ENCODE measurements around the gene RHOJ.
"Not testable (repeated sequence)": the region's sequence is repeated elsewhere in the genome, so short reads cannot be mapped to it uniquely, and the experiment has no call there.

Gene RHOJ

DNA sequence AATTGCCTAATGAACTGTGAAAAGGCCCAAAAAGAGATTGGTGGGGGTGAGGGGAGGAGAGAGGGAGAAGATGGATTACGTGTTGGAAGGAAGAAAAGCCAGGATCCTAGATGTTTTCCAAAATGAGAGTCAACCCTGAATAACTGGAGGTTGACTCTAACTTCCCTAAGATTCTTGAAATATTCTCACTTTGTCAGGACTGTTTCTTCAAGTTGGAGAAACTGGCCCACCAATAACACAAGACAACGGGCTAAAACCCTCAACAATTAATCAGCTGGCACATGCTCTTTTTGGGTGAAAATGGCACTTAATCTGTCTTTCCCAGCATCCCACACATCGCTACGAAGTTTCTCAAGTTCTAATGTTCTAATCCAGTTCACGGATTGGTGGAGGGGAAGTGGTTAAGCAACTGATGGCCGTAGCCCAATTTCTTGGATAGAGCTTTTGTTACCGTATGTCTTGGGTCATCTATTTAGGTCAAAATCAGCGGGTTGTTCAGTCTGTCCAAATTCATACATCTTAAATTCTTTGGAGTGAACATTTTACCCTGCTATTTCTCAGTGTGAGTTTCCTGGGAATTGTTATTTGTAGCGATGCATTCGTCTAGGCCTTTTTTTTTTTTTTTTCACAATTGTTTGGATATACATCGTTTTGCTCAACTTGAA, 65.5 kb downstream of the RHOJ start:
- Histone ChIP-seq H3K9me3 (ENCODE audit: low read length) (no peaks in the 10 kb centered on the region), H3K27me3 (ENCODE audit: control insufficient read depth in 1 of 2, insufficient read depth in 2 of 2, low read length in 2 of 2) (no peaks in the 10 kb centered on the region), H3K4me3 (ENCODE audit: low read depth in 1 of 2, low read length in 2 of 2) (no peak overlapping the region), H3K4me1 (ENCODE audit: insufficient read depth, low read length) (no peaks in the 10 kb centered on the region), H3K36me3 (ENCODE audit: insufficient read depth, low read length) (no peaks in the 10 kb centered on the region), H3K9ac (ENCODE audit: low read length) (no peak overlapping the region), H3K27ac (ENCODE audit: low read depth, low read length) (no peak overlapping the region)

DNA sequence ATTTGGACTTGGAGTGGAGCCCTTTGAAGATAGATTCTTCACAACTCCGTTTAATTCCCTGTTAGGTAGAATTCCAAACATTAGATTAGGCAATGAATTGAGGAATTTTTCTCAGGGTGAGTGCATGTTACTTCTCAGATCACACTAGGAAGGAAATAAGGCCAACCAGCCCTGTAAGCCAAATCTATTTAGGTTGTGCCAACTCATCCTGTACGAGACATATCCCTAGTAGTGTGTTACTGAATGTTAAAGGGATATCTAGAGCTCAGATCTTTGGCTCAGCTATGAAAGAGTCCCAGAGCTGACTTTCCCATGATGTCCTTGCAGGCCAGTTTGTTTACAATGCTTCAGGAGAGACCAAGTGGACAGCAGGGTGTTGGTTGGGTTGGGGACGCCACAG, 68.9 kb downstream of the RHOJ start:
- peaks cover 3% of the 10 kb centered on the region for H3K4me1 ChIP-seq (ENCODE audit: insufficient read depth, low read length)
- no peaks in the 10 kb centered on the region for H3K36me3 ChIP-seq (ENCODE audit: insufficient read depth, low read length)
- no peaks in the 10 kb centered on the region for H3K27me3 ChIP-seq (ENCODE audit: control insufficient read depth in 1 of 2, insufficient read depth in 2 of 2, low read length in 2 of 2)
- H3K27ac ChIP-seq (ENCODE audit: low read depth, low read length), result no peak overlapping the region
- no peak overlapping the region for H3K4me3 ChIP-seq (ENCODE audit: low read depth in 1 of 2, low read length in 2 of 2)
- no peaks in the 10 kb centered on the region for H3K9me3 ChIP-seq (ENCODE audit: low read length)
- no peak overlapping the region for H3K9ac ChIP-seq (ENCODE audit: low read length)

DNA sequence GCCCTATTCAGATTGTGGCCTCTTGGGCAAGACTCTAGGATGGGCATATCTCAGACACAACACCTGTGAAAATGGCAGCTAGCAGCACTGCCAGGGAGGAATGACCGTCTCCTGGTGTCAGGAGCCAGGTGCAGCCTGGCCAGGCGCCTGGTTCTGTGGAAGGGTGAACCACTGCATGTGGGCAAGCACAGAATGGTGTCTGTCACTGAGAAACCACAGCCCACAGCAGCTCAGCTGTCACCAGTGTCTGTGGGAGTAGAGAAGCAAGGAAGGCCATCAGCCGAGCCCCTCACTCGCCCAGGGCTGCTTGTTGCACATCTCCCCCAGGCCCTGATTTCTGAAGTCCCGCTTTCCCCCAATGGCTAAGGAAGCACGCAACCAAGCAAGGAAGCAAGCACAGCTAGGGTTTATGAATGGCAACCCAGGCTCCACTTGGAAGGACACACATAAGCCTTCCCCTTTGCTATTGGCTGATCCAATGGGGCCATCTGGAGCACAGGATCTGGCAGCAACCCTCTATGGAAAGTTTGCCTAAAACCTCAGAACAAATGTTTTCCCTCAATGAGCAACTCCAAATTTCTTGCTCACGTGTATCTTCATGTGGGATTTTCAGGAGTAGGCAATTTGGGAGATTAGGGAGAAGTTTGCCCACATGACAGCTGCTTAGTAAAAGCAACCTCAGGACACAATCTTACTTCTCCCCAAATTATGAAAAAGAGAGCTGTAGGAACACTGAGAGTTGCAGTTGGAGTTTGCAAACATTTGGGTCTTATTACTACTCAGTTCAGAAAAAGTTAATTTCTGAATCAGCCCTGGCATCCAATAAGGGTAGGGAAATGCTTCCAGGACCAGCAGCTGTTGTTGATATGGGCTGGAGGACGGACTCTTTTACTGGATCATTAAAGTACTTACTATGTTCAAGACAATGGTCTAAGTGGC, 69.7 kb downstream of the RHOJ start:
- no peaks in the 10 kb centered on the region for H3K9me3 ChIP-seq (ENCODE audit: low read length)
- no peak overlapping the region for H3K27ac ChIP-seq (ENCODE audit: low read depth, low read length)
- H3K36me3 ChIP-seq (ENCODE audit: insufficient read depth, low read length), result no peaks in the 10 kb centered on the region
- H3K27me3 ChIP-seq (ENCODE audit: control insufficient read depth in 1 of 2, insufficient read depth in 2 of 2, low read length in 2 of 2), result no peaks in the 10 kb centered on the region
- H3K4me1 ChIP-seq (ENCODE audit: insufficient read depth, low read length), result peaks cover 3% of the 10 kb centered on the region
- H3K4me3 ChIP-seq (ENCODE audit: low read depth in 1 of 2, low read length in 2 of 2), result no peak overlapping the region
- H3K9ac ChIP-seq (ENCODE audit: low read length), result no peak overlapping the region

DNA sequence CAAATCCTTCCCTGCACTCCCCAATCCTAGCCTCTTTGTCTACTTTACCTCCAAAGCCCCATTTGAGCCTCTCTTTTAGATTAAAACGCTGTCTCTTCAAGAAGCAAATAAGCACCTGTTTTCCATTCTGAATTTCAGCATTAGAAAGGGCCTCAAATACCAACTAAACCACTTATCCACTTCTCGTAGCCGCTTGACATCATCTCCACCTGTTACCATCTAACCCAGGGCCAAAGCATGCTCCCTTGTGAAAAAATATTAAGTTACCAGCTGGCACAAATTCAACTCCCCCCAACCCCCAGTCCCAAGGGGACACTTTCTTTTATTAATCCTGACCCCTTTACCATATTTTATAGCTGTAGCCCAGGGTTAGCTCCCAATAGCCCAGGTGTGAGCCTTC, 71.4 kb downstream of the RHOJ start:
- H3K4me3 ChIP-seq (ENCODE audit: low read depth in 1 of 2, low read length in 2 of 2), result no peak overlapping the region
- H3K9me3 ChIP-seq (ENCODE audit: low read length), result no peaks in the 10 kb centered on the region
- no peak overlapping the region for H3K9ac ChIP-seq (ENCODE audit: low read length)
- no peaks in the 10 kb centered on the region for H3K27me3 ChIP-seq (ENCODE audit: control insufficient read depth in 1 of 2, insufficient read depth in 2 of 2, low read length in 2 of 2)
- H3K27ac ChIP-seq (ENCODE audit: low read depth, low read length), result no peak overlapping the region
- peaks cover 3% of the 10 kb centered on the region for H3K4me1 ChIP-seq (ENCODE audit: insufficient read depth, low read length)
- no peaks in the 10 kb centered on the region for H3K36me3 ChIP-seq (ENCODE audit: insufficient read depth, low read length)

DNA sequence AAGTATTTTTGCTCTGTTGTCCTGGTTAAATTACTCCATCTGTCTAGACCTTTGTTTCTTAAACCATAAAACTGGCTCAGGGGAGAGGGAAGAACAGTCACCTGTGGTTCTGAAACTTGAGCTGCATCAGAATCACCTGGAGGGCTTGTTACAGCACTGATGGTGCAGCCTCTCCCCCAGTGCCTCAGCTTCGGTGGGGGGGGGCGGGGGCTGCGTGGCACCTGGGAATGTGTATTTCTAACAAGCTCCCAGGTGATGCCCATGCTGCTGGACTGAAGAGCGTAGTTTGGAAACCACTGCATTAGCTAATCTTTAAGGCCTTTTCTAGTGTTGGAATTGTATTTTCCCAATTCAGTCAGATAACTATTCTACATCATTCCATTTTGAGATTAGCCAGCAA, 71.8 kb downstream of the RHOJ start:
- Histone ChIP-seq H3K9ac (ENCODE audit: low read length) (no peak overlapping the region), H3K9me3 (ENCODE audit: low read length) (no peaks in the 10 kb centered on the region), H3K36me3 (ENCODE audit: insufficient read depth, low read length) (no peaks in the 10 kb centered on the region), H3K27me3 (ENCODE audit: control insufficient read depth in 1 of 2, insufficient read depth in 2 of 2, low read length in 2 of 2) (no peaks in the 10 kb centered on the region), H3K27ac (ENCODE audit: low read depth, low read length) (no peak overlapping the region), H3K4me3 (ENCODE audit: low read depth in 1 of 2, low read length in 2 of 2) (no peak overlapping the region), H3K4me1 (ENCODE audit: insufficient read depth, low read length) (peaks cover 3% of the 10 kb centered on the region)

DNA sequence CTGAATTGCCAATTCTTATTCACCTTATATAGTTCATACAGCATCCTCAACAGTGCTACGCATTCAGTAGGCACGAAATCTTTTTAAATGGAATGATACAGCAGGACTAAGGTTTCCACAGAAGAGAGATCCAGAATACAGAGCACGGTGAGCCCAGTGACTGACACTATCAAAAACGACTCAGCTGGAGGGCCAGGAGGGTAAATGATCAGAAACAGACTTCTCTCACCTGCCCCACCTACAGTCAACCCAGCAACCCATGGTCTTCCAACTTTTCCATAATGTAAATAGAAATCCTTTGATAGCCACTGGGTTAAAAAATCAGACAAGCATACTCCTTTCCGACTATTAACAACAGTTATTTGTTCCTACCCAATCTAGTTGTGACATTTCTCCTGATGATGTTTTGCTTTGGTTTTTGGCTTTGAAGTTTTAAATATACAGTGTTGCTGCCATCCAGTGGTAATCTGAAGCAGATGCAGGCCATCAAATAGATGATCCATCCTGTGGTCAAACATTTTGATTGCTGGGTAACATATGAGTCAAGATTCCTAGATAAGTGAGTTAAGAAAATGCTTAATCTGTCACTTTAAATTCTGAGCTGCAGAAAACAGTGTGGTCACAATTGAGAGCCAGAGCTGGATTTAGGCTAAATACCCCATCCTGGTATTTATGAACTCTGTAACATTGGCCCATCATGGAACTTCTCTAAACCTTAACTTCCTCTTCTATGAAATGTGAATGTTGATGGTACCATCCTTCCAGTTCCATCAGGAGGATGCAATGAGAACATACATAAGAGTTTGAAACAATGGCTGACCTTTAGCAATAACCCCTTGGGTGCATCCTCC, 72.5 kb downstream of the RHOJ start:
- Histone ChIP-seq H3K27me3 (ENCODE audit: control insufficient read depth in 1 of 2, insufficient read depth in 2 of 2, low read length in 2 of 2) (no peaks in the 10 kb centered on the region), H3K4me1 (ENCODE audit: insufficient read depth, low read length) (peaks cover 3% of the 10 kb centered on the region), H3K36me3 (ENCODE audit: insufficient read depth, low read length) (no peaks in the 10 kb centered on the region), H3K9ac (ENCODE audit: low read length) (no peak overlapping the region), H3K4me3 (ENCODE audit: low read depth in 1 of 2, low read length in 2 of 2) (no peak overlapping the region), H3K27ac (ENCODE audit: low read depth, low read length) (no peak overlapping the region), H3K9me3 (ENCODE audit: low read length) (no peaks in the 10 kb centered on the region)

DNA sequence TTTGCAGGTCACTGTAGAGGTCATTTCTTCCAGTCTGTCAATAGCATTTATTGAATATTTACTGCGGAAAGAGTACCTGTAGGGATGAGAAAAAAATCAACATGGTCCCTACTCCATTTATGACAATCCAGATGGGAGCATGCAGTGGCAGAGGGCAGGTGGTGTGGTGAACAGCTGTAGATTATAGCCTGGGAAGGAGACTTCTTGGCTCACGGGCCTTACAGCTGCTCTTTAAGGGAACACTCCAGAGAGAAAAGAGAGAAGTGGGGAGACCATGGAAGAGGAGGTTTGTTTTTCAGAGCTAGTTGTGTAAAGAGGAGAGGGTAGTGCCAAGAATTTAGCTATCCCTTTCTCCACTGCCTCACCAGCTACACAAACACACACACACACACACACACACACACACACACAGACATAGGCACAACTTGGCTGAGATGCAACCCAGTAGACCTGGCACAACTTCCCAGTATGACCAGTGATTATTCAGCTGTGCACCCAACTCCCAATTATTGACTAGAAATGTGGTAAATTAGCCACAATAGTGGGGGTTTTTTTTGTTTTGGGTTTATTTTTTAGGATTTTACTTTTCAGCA, 73.4 kb downstream of the RHOJ start:
- Histone ChIP-seq H3K27ac (ENCODE audit: low read depth, low read length) (no peak overlapping the region), H3K36me3 (ENCODE audit: insufficient read depth, low read length) (no peaks in the 10 kb centered on the region), H3K4me3 (ENCODE audit: low read depth in 1 of 2, low read length in 2 of 2) (no peak overlapping the region), H3K27me3 (ENCODE audit: control insufficient read depth in 1 of 2, insufficient read depth in 2 of 2, low read length in 2 of 2) (no peaks in the 10 kb centered on the region), H3K9ac (ENCODE audit: low read length) (no peak overlapping the region), H3K4me1 (ENCODE audit: insufficient read depth, low read length) (peaks cover 5% of the 10 kb centered on the region), H3K9me3 (ENCODE audit: low read length) (no peaks in the 10 kb centered on the region)

DNA sequence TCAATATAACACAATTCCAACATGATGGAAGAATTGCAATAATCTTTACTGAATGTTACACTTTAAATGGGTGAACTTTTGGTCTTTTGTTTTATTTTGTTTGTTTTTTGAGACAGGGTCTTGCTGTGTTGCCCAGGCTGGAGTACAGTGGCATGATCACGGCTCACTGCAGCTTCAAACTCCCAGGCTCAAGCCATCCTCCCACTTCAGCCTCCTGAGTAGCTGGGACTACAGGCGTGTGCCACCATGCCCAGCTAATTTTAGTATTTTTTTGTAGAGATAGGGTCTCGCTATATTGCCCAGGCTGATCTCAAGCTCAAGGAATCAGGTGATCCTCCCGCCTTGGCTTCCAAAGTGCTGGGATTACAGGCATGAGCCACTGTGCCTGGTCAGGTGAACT, 75.7 kb downstream of the RHOJ start:
- not testable (repeated sequence) for H3K9ac ChIP-seq (ENCODE audit: low read length); H3K36me3 ChIP-seq (ENCODE audit: insufficient read depth, low read length); H3K9me3 ChIP-seq (ENCODE audit: low read length); H3K4me3 ChIP-seq (ENCODE audit: low read depth in 1 of 2, low read length in 2 of 2); H3K27me3 ChIP-seq (ENCODE audit: control insufficient read depth in 1 of 2, insufficient read depth in 2 of 2, low read length in 2 of 2); H3K27ac ChIP-seq (ENCODE audit: low read depth, low read length)
- H3K4me1 ChIP-seq (ENCODE audit: insufficient read depth, low read length), result peaks cover 28% of the 10 kb centered on the region

DNA sequence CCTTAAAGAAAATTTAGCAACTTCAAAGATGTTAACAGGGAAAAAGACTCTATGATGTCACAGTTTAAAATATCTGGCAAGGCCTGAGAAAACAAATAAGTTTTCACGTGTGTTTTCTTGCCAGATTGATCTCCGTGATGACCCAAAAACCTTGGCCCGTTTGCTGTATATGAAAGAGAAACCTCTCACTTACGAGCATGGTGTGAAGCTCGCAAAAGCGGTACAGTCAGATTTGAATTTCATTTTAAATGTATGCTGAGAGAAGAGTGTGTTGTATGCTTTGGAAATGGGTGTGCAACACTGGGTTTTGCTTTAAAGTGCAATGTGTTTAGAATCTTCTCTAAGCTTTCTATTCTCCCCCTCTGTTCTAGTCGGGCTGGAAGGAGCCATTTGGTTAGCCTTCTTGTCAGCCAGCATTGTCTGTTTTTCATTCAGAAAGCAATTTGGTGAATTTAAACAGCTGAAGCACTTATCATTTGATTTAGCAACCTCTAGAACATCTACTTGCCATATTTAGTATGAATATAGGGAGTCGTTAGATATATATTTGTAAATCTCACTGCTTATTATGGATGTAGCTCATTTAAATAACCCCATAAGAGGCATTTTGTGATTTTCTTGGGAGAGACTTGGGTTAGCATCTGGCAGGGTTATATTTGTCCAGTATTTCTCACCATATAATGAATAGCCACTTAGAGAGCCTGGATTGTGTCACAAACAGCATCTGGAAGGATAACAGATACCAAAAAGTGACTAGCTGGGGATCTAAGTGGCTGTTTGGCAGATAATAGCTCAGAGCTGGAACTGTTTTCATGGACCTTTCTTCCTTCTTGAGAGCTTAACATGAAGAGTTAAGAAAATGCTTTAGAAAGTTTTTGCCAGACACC, 79.0 kb downstream of the RHOJ start:
- H3K9ac ChIP-seq (ENCODE audit: low read length), result no peak overlapping the region
- H3K4me3 ChIP-seq (ENCODE audit: low read depth in 1 of 2, low read length in 2 of 2), result peak overlapping the region in 1 of 2 donors; percentile 40
- H3K4me1 ChIP-seq (ENCODE audit: insufficient read depth, low read length), result peaks cover 27% of the 10 kb centered on the region
- no peaks in the 10 kb centered on the region for H3K9me3 ChIP-seq (ENCODE audit: low read length)
- H3K27me3 ChIP-seq (ENCODE audit: control insufficient read depth in 1 of 2, insufficient read depth in 2 of 2, low read length in 2 of 2), result no peaks in the 10 kb centered on the region
- no peak overlapping the region for H3K27ac ChIP-seq (ENCODE audit: low read depth, low read length)
- peaks cover 7% of the 10 kb centered on the region for H3K36me3 ChIP-seq (ENCODE audit: insufficient read depth, low read length)

DNA sequence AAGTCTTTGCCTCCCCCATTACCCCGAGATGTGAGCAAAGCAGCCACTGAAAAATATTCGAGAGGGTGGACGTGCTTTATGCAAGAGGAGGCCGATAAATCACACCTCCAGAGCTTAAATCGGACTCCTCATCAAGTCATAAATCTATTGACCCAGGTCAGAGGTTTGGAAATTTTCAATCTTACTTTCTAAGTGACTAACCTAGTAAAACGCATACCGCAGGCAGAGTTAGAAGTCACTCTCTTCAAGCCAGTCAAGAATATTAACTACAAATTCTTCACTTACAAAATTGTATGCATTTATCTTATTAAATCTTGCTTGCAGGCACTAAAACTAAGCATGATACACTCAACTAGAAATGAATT, 79.6 kb downstream of the RHOJ start:
- peaks cover 7% of the 10 kb centered on the region for H3K36me3 ChIP-seq (ENCODE audit: insufficient read depth, low read length)
- peaks cover 27% of the 10 kb centered on the region for H3K4me1 ChIP-seq (ENCODE audit: insufficient read depth, low read length)
- H3K4me3 ChIP-seq (ENCODE audit: low read depth in 1 of 2, low read length in 2 of 2), result peak overlapping the region in 1 of 2 donors; percentile 40
- no peaks in the 10 kb centered on the region for H3K9me3 ChIP-seq (ENCODE audit: low read length)
- no peak overlapping the region for H3K9ac ChIP-seq (ENCODE audit: low read length)
- H3K27me3 ChIP-seq (ENCODE audit: control insufficient read depth in 1 of 2, insufficient read depth in 2 of 2, low read length in 2 of 2), result no peaks in the 10 kb centered on the region
- no peak overlapping the region for H3K27ac ChIP-seq (ENCODE audit: low read depth, low read length)

Measured in muscle layer of colon (tissue), 2 donors.